ENCODE data around the gene SYT1. TPM values are rescaled to one million over a fixed set of nuclear protein-coding genes. Genes with fewer than 3 reads are reported as not detected.

The SYT1 gene
- total RNA-seq, 1 experiment from 2014 or later: 15.8 TPM

DNA sequence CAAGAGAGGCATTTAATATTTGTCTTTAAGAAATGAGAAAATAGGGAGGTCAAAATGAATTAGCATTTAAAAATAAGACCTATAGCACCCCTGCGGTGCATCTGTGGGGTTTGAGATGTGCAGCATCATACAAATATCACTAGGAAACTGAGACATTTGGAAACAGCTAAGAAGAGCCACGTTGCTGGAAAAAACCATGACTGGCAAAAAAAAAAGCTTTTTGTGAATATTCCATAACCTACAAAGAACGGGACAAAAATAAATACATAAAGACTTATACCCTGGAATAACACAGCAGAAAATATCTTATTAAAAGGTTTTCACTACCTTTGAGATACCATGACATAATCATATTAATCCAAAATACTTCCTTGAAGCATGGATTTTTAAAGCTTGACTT, 460.0 kb downstream of the SYT1 start:
- Histone ChIP-seq H2BK120ac (ENCODE audit: low read depth, low read length, poor library complexity, severe bottlenecking) (no peak overlapping the region), H3K56ac (ENCODE audit: insufficient read length, low read depth, low read length) (no peak overlapping the region), H3K9ac (ENCODE audit: extremely low read depth, insufficient read length, low read length) (no peak overlapping the region), H3K23ac (ENCODE audit: insufficient read length, low read depth, low read length) (no peak overlapping the region), H3K23me2 (ENCODE audit: insufficient read length, low read depth, low read length, poor library complexity, severe bottlenecking) (no peaks in the 10 kb centered on the region), H4K91ac (ENCODE audit: insufficient read length, low read depth, low read length) (no peak overlapping the region), H3K4me1 (ENCODE audit: insufficient read depth, low read length) (peaks cover 2% of the 10 kb centered on the region; the same call in 1 of the 2 replicates), H2AFZ (ENCODE audit: low read length) (no peak overlapping the region), H3K14ac (ENCODE audit: insufficient read depth, low read length) (no peak overlapping the region), H3K79me2 (ENCODE audit: insufficient read depth, low read length) (no peaks in the 10 kb centered on the region), H2BK15ac (ENCODE audit: low read depth, low read length) (no peak overlapping the region), H3K27ac (ENCODE audit: insufficient read length, low read depth, low read length) (no peak overlapping the region), H2AK5ac (ENCODE audit: insufficient read length, low read length) (no peak overlapping the region), H3K4ac (ENCODE audit: low read depth, low read length) (no peak overlapping the region), H3K27me3 (ENCODE audit: insufficient read depth, low read length) (no peaks in the 10 kb centered on the region), H3K79me1 (ENCODE audit: insufficient read depth, low read depth, low read length, poor library complexity, severe bottlenecking) (no peaks in the 10 kb centered on the region), H3T11ph (ENCODE audit: low read length) (no peak overlapping the region), H3K18ac (ENCODE audit: insufficient read length, low read depth, low read length) (no peak overlapping the region), H2BK5ac (ENCODE audit: insufficient read length, low read length) (no peak overlapping the region), H3K9me3 (ENCODE audit: control insufficient read depth, low read depth, low read length) (no peaks in the 10 kb centered on the region), H2BK12ac (ENCODE audit: insufficient read length, low read depth, low read length) (no peak overlapping the region), H4K20me1 (ENCODE audit: control insufficient read depth, insufficient read depth, insufficient read length) (no peaks in the 10 kb centered on the region), H3K4me2 (ENCODE audit: insufficient read depth, insufficient read length, low read length) (no peak overlapping the region), H4K8ac (replicated peaks; ENCODE audit: insufficient read length, low read depth, low read length) (no peak overlapping the region), H2BK20ac (ENCODE audit: low read depth, low read length, poor library complexity, severe bottlenecking) (no peak overlapping the region), H4K5ac (ENCODE audit: insufficient read length, low read depth, low read length) (no peak overlapping the region)
- Mint-ChIP-seq H3K4me1 (peaks cover 26% of the 10 kb centered on the region in 2 experiments), H3K27ac (no peak overlapping the region), H3K27me3 (ENCODE audit: low read depth) (no peaks in the 10 kb centered on the region), H3K4me3 (no peak overlapping the region), H3K36me3 (ENCODE audit: insufficient read depth in 1 of 3, low read depth in 3 of 3) (peaks cover 0 to 5% (median 2%) of the 10 kb centered on the region in 3 experiments; a peak in 3 of 7 replicates), H3K9me3 (no peaks in the 10 kb centered on the region)
- TF ChIP-seq, protein P1, sequence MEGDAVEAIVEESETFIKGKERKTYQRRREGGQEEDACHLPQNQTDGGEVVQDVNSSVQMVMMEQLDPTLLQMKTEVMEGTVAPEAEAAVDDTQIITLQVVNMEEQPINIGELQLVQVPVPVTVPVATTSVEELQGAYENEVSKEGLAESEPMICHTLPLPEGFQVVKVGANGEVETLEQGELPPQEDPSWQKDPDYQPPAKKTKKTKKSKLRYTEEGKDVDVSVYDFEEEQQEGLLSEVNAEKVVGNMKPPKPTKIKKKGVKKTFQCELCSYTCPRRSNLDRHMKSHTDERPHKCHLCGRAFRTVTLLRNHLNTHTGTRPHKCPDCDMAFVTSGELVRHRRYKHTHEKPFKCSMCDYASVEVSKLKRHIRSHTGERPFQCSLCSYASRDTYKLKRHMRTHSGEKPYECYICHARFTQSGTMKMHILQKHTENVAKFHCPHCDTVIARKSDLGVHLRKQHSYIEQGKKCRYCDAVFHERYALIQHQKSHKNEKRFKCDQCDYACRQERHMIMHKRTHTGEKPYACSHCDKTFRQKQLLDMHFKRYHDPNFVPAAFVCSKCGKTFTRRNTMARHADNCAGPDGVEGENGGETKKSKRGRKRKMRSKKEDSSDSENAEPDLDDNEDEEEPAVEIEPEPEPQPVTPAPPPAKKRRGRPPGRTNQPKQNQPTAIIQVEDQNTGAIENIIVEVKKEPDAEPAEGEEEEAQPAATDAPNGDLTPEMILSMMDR (conservative IDR thresholded peaks at IDR 0.05): no peak
- no CpG with 5 or more reads among the region's 3 CpGs for WGBS (ENCODE audit: extremely low coverage, insufficient read length, low lambda C conversion rate)
- DNase-seq: no peak

Measured in H9 (cell line).